ENCODE results near the gene CLDN6.
A peak's percentile ranks its signal among the peaks of the same experiment; 100 is the strongest.

CLDN6 gene

DNA sequence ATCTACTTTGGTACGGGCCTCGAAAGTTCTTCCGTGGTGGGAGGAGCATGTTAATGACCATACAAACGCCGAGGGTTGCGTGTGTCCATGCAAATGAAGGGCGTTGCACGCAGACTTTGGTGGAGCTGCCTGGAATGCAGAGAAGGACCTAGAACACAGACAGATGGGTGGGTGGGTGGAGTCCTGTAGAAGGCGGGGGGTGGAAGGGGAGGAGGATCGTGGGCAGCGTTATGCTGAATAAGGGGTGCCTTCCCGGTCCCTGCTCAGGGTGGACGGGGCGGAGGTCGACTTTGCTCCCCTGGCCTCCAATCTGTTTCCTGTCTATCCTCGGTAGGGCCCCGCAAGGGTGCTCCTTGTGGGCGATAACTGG is 49.6 kb downstream of the CLDN6 start:
- DNase-seq, result peak; percentile 38

DNA sequence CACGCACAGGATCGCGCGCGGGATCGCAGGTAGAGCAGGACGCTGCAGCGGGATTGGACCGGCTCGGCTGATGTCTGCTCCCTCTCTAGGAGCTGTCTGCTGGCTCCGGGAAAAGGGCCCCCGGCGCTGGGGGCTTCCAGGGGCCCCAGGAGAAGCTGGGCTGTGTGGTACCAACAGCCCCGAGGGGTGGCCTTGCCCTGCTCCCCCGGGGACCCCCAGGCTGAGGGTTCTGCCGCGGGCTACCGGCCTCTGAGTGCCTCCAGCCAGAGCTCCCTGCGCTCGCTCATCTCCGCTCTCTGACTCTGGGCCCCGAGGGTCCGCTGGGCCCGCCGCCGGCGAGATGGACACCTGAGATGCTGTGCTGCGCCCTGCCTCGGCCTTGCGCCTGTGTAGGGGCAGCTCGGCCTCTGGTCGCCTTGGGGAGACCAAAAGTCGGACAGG is 50.2 kb downstream of the CLDN6 start:
- no peak for DNase-seq

DNA sequence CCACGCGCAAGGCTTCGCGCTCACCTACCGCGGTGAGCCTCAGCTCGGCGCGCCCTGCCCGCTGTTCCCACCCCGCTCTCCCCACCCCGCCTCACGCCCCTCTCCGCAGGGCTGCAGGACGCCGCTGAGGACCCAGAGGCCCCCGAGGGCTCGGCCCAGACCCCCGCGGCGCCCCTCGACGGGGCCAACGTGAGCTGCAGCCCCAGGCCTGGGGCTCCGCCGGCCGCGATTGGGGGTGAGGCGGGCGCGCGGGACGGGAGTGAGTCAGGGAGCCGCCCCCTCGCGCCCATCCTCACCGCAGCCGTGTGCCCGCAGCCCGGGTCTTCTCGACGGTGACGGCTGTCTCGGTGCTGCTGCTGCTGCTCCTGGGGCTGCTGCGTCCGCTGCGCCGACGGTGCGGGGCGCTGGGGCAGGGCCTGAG is 50.8 kb downstream of the CLDN6 start:
- DNase-seq, result no peak

DNA sequence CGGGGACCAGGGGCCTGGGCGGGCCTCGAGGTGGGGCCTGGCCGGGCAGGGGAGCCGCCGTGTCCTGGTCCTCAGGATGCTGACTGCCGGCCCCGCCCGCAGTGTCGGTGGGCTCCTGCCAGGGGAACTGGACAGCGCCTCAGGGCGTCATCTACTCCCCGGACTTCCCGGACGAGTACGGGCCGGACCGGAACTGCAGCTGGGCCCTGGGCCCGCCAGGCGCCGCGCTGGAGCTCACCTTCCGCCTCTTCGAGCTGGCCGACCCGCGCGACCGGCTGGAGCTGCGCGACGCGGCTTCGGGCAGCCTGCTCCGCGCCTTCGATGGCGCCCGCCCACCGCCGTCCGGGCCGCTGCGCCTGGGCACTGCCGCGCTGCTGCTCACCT is 51.2 kb downstream of the CLDN6 start:
- DNase-seq, result no peak

DNA sequence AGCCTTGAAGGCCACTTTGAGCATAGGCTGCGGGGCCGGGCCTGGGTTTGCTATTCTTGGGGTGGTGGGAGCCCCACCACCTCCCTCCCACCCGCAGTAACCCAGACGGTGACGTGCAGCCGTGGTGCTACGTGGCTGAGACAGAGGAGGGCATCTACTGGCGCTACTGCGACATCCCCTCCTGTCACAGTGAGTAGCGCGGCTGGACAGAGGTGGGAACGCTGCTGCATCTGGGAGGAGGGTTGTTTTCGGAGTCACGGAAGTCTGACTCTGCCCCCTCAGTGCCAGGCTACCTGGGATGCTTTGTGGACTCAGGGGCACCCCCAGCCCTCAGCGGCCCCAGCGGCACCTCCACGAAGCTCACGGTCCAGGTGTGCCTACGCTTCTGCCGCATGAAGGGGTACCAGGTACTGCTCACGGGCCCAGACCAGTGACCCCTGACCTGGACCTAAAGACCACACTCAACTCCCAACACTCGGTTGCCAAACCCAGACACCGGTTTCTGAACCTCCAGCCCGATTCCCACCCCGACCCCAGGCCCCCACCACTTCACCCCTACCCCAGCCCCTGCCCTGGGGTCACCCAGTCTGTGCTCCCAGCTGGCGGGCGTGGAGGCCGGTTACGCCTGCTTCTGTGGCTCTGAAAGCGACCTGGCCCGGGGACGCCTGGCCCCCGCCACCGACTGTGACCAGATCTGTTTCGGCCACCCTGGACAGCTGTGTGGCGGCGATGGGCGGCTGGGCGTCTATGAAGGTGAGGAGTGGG is 51.8 kb downstream of the CLDN6 start:
- no peak for DNase-seq

Measured in OCI-M1 (cell line).